Brain microvascular endothelial cell (primary cell): ENCODE results near the gene PDE1C.
"Not testable (repeated sequence)": the region's sequence is repeated elsewhere in the genome, so short reads cannot be mapped to it uniquely, and the experiment has no call there.

Experiments used
- DNase-seq: peaks from one replicate; pipeline ENCODE4 v3.0.0-alpha.2; 2020
- H3K27ac ChIP-seq: fragments of 250-450 bp; sonication (Bioruptor Pico); 2 replicates; pipeline ENCODE4 v1.5.1; 2020; ENCODE audit warnings: mild to moderate bottlenecking, moderate library complexity
- H3K27me3 ChIP-seq: fragments of 250-450 bp; sonication (Bioruptor Pico); replicated peaks from 2 replicates; pipeline ENCODE4 v1.5.1; 2020; ENCODE audit warnings: mild to moderate bottlenecking
- H3K36me3 ChIP-seq: fragments of 250-450 bp; sonication (Bioruptor Pico); replicated peaks from 2 replicates; pipeline ENCODE4 v1.5.1; 2020; ENCODE audit warnings: mild to moderate bottlenecking
- H3K4me3 ChIP-seq: 2 replicates; pipeline ENCODE4 v1.5.1; 2011; ENCODE audit warnings: low read depth, mild to moderate bottlenecking, control low read depth, low read length, moderate library complexity
- CTCF ChIP-seq: IDR thresholded peaks from 2 replicates; pipeline ENCODE4 v1.5.1; 2011; ENCODE audit warnings: low read depth, mild to moderate bottlenecking, moderate library complexity, low read length, control low read depth, inconsistent platforms; ENCODE audit errors: missing control alignments
- in situ Hi-C: cut with HindIII; loops from 2 replicates; pipeline ENCODE4 v1.10.0; 2017; ENCODE audit warnings: low sequenced_read_pairs, low pct_ligation_motif_present

Gene PDE1C

DNA sequence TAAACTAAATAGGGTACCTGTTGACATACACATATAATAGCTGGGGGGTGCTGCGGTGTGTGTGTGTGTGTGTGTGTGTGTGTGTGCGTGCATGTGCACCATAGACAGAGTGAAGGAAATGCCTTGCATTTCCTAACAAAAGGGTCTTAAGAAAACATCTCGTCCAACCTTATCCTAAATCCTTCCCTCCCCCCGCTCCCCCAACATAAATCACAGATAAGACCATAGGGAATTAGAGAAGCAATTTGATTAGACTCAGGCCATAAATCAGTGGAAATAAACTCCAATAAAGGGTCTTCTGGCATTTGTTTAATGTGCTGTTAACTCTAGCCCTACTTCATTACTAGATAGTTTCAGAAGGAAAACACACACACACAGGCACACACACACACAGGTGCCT is 234.7 kb downstream of the PDE1C start:
- no peak overlapping the region for H3K27ac ChIP-seq
- no peaks in the 10 kb centered on the region for H3K36me3 ChIP-seq
- TF ChIP-seq CTCF: no peak
- H3K4me3 ChIP-seq: no peak overlapping the region
- in situ Hi-C loops: no loop called here
- no peak for DNase-seq
- H3K27me3 ChIP-seq: no peaks in the 10 kb centered on the region

- H3K27me3 ChIP-seq, H3K4me3 ChIP-seq, H3K27ac ChIP-seq, in situ Hi-C loops, DNase-seq, H3K36me3 ChIP-seq: not testable (repeated sequence)
These were observed 236.6 kb downstream of the PDE1C start for GRCh38 chr7:31833625-31834024.

GRCh38 chr7:31828520-31828919 is 241.7 kb downstream of the PDE1C start:
- DNase-seq: peak; percentile 34
- Histone ChIP-seq H3K36me3 (no peaks in the 10 kb centered on the region), H3K27ac (no peak overlapping the region), H3K4me3 (no peak overlapping the region), H3K27me3 (no peaks in the 10 kb centered on the region)
- in situ Hi-C loops: no loop called here
- TF ChIP-seq CTCF: peak; percentile 17

GRCh38 chr7:31825576-31825975 is 244.6 kb downstream of the PDE1C start:
- DNase-seq: no peak
- no peaks in the 10 kb centered on the region for H3K27me3 ChIP-seq
- in situ Hi-C loops: no loop called here
- no peak for TF ChIP-seq CTCF
- no peaks in the 10 kb centered on the region for H3K36me3 ChIP-seq
- no peak overlapping the region for H3K4me3 ChIP-seq
- H3K27ac ChIP-seq: no peak overlapping the region

- Histone ChIP-seq H3K4me3 (no peak overlapping the region), H3K36me3 (no peaks in the 10 kb centered on the region), H3K27me3 (no peaks in the 10 kb centered on the region), H3K27ac (no peak overlapping the region)
- DNase-seq: no peak
- in situ Hi-C loops: no loop called here
- no peak for TF ChIP-seq CTCF
These were observed 251.2 kb downstream of the PDE1C start for GRCh38 chr7:31819031-31819430.

GRCh38 chr7:31816810-31817209 is 253.4 kb downstream of the PDE1C start:
- Histone ChIP-seq H3K27me3 (no peaks in the 10 kb centered on the region), H3K27ac (no peak overlapping the region), H3K4me3 (no peak overlapping the region), H3K36me3 (no peaks in the 10 kb centered on the region)
- TF ChIP-seq CTCF: no peak
- DNase-seq: no peak
- in situ Hi-C loops: no loop called here
